Astrocyte of the cerebellum (primary cell): Measurements from ENCODE around the gene ZNF565.

Experiments
- DNase-seq: peaks from one replicate; pipeline ENCODE4 v3.0.0-alpha.2; 2011; ENCODE audit warnings: low read depth
- H3K4me3 ChIP-seq: 2 replicates; pipeline ENCODE4 v1.5.1; 2011; ENCODE audit warnings: mild to moderate bottlenecking, low read depth, low read length, moderate library complexity
- CTCF ChIP-seq: IDR thresholded peaks from 2 replicates; pipeline ENCODE4 v1.5.1; 2012; ENCODE audit warnings: low read length, low read depth, moderate library complexity, mild to moderate bottlenecking; ENCODE audit errors: missing control alignments
- in situ Hi-C: cut with HindIII; loops from 2 replicates; pipeline ENCODE4 v1.10.0; 2017; ENCODE audit warnings: low sequenced_read_pairs

Gene ZNF565

GRCh38 chr19:36212895-36213294, 1.6 kb downstream of the ZNF565 start:
- DNase-seq: no peak
- in situ Hi-C loops: no loop called here
- no peak for TF ChIP-seq CTCF
- H3K4me3 ChIP-seq: no peak overlapping the region

- no peak for TF ChIP-seq CTCF
- no peak overlapping the region for H3K4me3 ChIP-seq
- DNase-seq: no peak
- in situ Hi-C loops: no loop called here
Measured at GRCh38 chr19:36210497-36210896, 4.0 kb downstream of the ZNF565 start.

- no peak for TF ChIP-seq CTCF
- in situ Hi-C loops: no loop called here
Measured at GRCh38 chr19:36209372-36209771, 5.1 kb downstream of the ZNF565 start.

GRCh38 chr19:36207605-36208252, 6.7 kb downstream of the ZNF565 start:
- DNase-seq: no peak

More at GRCh38 chr19:36209372-36209771, 5.1 kb downstream of the ZNF565 start:
- DNase-seq: no peak
- H3K4me3 ChIP-seq: no peak overlapping the region

GRCh38 chr19:36203293-36203692, 11.2 kb downstream of the ZNF565 start:
- in situ Hi-C loops: no loop called here
- no peak for DNase-seq
- no peak for TF ChIP-seq CTCF
- H3K4me3 ChIP-seq: no peak overlapping the region

More at GRCh38 chr19:36207605-36208252, 6.7 kb downstream of the ZNF565 start:
- TF ChIP-seq CTCF: no peak
- in situ Hi-C loops: no loop called here
- no peak overlapping the region for H3K4me3 ChIP-seq

GRCh38 chr19:36201684-36202083, 12.8 kb downstream of the ZNF565 start:
- no peak overlapping the region for H3K4me3 ChIP-seq
- DNase-seq: no peak
- in situ Hi-C loops: no loop called here
- TF ChIP-seq CTCF: no peak

- no peak for DNase-seq
- in situ Hi-C loops: no loop called here
- no peak for TF ChIP-seq CTCF
- H3K4me3 ChIP-seq: no peak overlapping the region
Measured at GRCh38 chr19:36198119-36198518, 16.3 kb downstream of the ZNF565 start.
